HepG2 (cell line): Measurements from ENCODE around the gene ZNF121. TPM values are rescaled to one million over a fixed set of nuclear protein-coding genes. Genes with fewer than 3 reads are reported as not detected.
A peak's percentile ranks its signal among the peaks of the same experiment; 100 is the strongest.

ENCODE experiments used
- ATAC-seq: fragments of 200-7000 bp; cut with Tn5 transposase; 3 replicates; pipeline ENCODE4 v1.9.1; 2020; ENCODE audit warnings: mild to moderate bottlenecking, moderate library complexity
- BruUV-seq: library from RNA; stranded (reverse); fragments of 400-500 nt; replicated peaks from 2 replicates; lab custom pipeline; 2021; lab: Mats Ljungman, UMichigan
- CTCF ChIA-PET: fragments of 300-600 bp; formaldehyde crosslinking; extraction: SDS; loops from one replicate; lab custom pipeline; 2021; ENCODE audit warnings: low total read pairs, inconsistent platforms, low intra/inter-chr PET ratio; lab: Yijun Ruan, JAX
- POLR2A ChIA-PET: fragments of 350-600 bp; sonication (Branson Sonifier 250); formaldehyde crosslinking; loops from one replicate; lab custom pipeline; 2020; ENCODE audit warnings: antibody characterized with exemption, inconsistent platforms; lab: Yijun Ruan, JAX
- DNase-seq: peaks from one replicate; pipeline ENCODE4 v3.0.0-alpha.2; 2015; ENCODE audit warnings: low spot score
- FAIRE-seq: peaks from 3 replicates; lab custom pipeline; 2011; peaks lifted over from hg19 to GRCh38; lab: Jason Lieb, UNC
- H2AFZ ChIP-seq: one replicate; pipeline ENCODE4 v1.6.1; 2011; ENCODE audit warnings: low read length, inconsistent platforms
- H3K27ac ChIP-seq: fragments of 300-600 bp; 3 replicates; pipeline ENCODE4 v1.8.0; 2011; ENCODE audit warnings: mixed run types, mild to moderate bottlenecking, mixed read lengths, low read length, inconsistent platforms; ENCODE audit not compliant: insufficient read depth; ENCODE audit errors: extremely low read length
- H3K27me3 ChIP-seq, 2 experiments: fragments of 200-600 bp in 1 of 2; 2 replicates in 1 of 2; 3 replicates in 1 of 2; pipeline versions ENCODE4 v1.6.0 to v1.8.0; 2011; ENCODE audit warnings: low read length in 2 of 2, mild to moderate bottlenecking in 2 of 2, moderate library complexity in 2 of 2, inconsistent platforms in 1 of 2; ENCODE audit not compliant: insufficient read depth in 2 of 2, control insufficient read depth in 1 of 2
- H3K36me3 ChIP-seq, 2 experiments: fragments of 200-600 bp in 1 of 2; replicated peaks in 1 of 2; 2 replicates in 1 of 2; 3 replicates in 1 of 2; pipeline versions ENCODE4 v1.5.1 to v1.8.0; 2011; ENCODE audit warnings: low read length in 2 of 2, inconsistent platforms in 1 of 2; ENCODE audit not compliant: insufficient read depth in 2 of 2, control insufficient read depth in 1 of 2
- H3K4me1 ChIP-seq: 2 replicates; pipeline ENCODE4 v1.5.1; 2012; ENCODE audit warnings: low read length, inconsistent platforms; ENCODE audit not compliant: insufficient read depth
- H3K4me2 ChIP-seq: 2 replicates; pipeline ENCODE4 v1.6.0; 2011; ENCODE audit warnings: low read depth, low read length, inconsistent platforms
- H3K4me3 ChIP-seq, 3 experiments: fragments of 200-600 bp in 1 of 3; sonication (generic), shearing (Covaris generic) in 1 of 3; replicated peaks in 1 of 3; 2 replicates each; pipeline ENCODE4 v1.5.1; 2011 to 2016; ENCODE audit warnings: low read length in 3 of 3, inconsistent platforms in 2 of 3, low read depth in 2 of 3, mild to moderate bottlenecking in 2 of 3, control low read depth in 1 of 3, mixed read lengths in 1 of 3; ENCODE audit not compliant: insufficient read depth in 1 of 3
- H3K79me2 ChIP-seq: one replicate; pipeline ENCODE4 v1.6.1; 2011; ENCODE audit warnings: low read length, inconsistent platforms; ENCODE audit not compliant: insufficient read depth
- H3K9ac ChIP-seq: 2 replicates; pipeline ENCODE4 v1.6.0; 2011; ENCODE audit warnings: mild to moderate bottlenecking, low read depth, low read length, inconsistent platforms; ENCODE audit not compliant: insufficient read depth
- H3K9me3 ChIP-seq: 2 replicates; pipeline ENCODE4 v1.5.1; 2012; ENCODE audit warnings: mild to moderate bottlenecking, low read length
- H4K20me1 ChIP-seq: 2 replicates; pipeline ENCODE4 v1.6.0; 2011; ENCODE audit warnings: inconsistent platforms, mild to moderate bottlenecking, low read length, moderate library complexity; ENCODE audit not compliant: insufficient read depth
- ARHGAP35 ChIP-seq: sonication (generic); formaldehyde crosslinking; IDR thresholded peaks from 2 replicates; pipeline ENCODE4 v1.9.0; 2022; ENCODE audit warnings: mild to moderate bottlenecking, inconsistent platforms, moderate library complexity, missing genetic modification reagents, borderline replicate concordance
- NPAS2 ChIP-seq: sonication (generic); formaldehyde crosslinking; IDR thresholded peaks from 2 replicates; pipeline ENCODE4 v1.8.0; 2022; ENCODE audit warnings: mild to moderate bottlenecking, missing genetic modification reagents, borderline replicate concordance
- POLR2G ChIP-seq: fragments of 200-400 bp; formaldehyde crosslinking; IDR thresholded peaks from 2 replicates; pipeline ENCODE4 v1.6.1; 2018; ENCODE audit warnings: mild to moderate bottlenecking, low read depth, low read length, moderate library complexity
- SRF ChIP-seq: IDR thresholded peaks from 2 replicates; pipeline ENCODE4 v1.6.1; 2011; ENCODE audit warnings: mild to moderate bottlenecking, low read depth, low read length, moderate library complexity
- SRSF4 ChIP-seq: fragments of 200-400 bp; formaldehyde crosslinking; IDR thresholded peaks from one replicate; pipeline ENCODE4 v1.6.1; 2018; ENCODE audit warnings: mild to moderate bottlenecking, low read depth, low read length, moderate library complexity; ENCODE audit not compliant: poor library complexity, severe bottlenecking
- ZNF761 ChIP-seq: sonication (generic); formaldehyde crosslinking; conservative IDR thresholded peaks from 2 replicates; pipeline ENCODE4 v1.4.0; 2020; ENCODE audit warnings: mild to moderate bottlenecking, missing genetic modification reagents
- WGBS: methylation state at CpG from one replicate; pipeline ENCODE4 v1.1.6; 2017; ENCODE audit warnings: low lambda C conversion rate; 5-methylcytosine and 5-hydroxymethylcytosine counted together
- in situ Hi-C: cut with HindIII; loops from 2 replicates; pipeline ENCODE4 v1.10.0; 2017; ENCODE audit warnings: low pct_unique_long_range_greater_than_20kb; ENCODE audit not compliant: extremely low pct_ligation_motif_present
- intact Hi-C: fragments of 100-400 bp; cut with micrococcal nuclease; formaldehyde crosslinking; loops from one replicate; pipeline ENCODE4 v1.10.0; 2022; ENCODE audit not compliant: unreplicated experiment
- polyA plus RNA-seq, 8 experiments: library from polyadenylated mRNA; depleted of rRNA in 3 of 8; stranded (reverse) in 7 of 8; unstranded in 1 of 8; fragments of >200 nt; fragmentation: Illumina TruSeq in 4 of 8; extraction: Trizol in 4 of 8; gene quantifications; 2 replicates each; pipeline versions ENCODE4 v1.2.1 to v1.2.3, GENCODE V29; 2011 to 2016; ENCODE audit warnings: low read depth in 4 of 8, missing spikeins in 1 of 8, mixed read lengths in 1 of 8; ENCODE audit not compliant: insufficient read depth in 1 of 8
- total RNA-seq, 5 experiments: library from RNA; depleted of rRNA; stranded (reverse); fragments of >200 nt; fragmentation: Illumina TruSeq; extraction: Trizol; gene quantifications; 2 replicates each; pipeline ENCODE4 v1.2.3, GENCODE V29; 2016; ENCODE audit warnings: low read depth in 1 of 5
- TF ChIP-seq, protein P1 (sequence below): sonication (generic); formaldehyde crosslinking; IDR thresholded peaks from 2 replicates; pipeline ENCODE4 v1.4.0; 2020; ENCODE audit warnings: mild to moderate bottlenecking, missing genetic modification reagents
- TF ChIP-seq, protein P2 (sequence below): sonication (generic); formaldehyde crosslinking; conservative IDR thresholded peaks from 2 replicates; pipeline ENCODE4 v1.4.0; 2020; ENCODE audit warnings: mild to moderate bottlenecking, missing genetic modification reagents, moderate library complexity
- TF ChIP-seq, protein P3 (sequence below): sonication (generic); formaldehyde crosslinking; IDR thresholded peaks from 2 replicates; pipeline ENCODE4 v1.5.0; 2020; ENCODE audit warnings: missing genetic modification reagents
- TF ChIP-seq, protein P4 (sequence below): sonication (generic); formaldehyde crosslinking; conservative IDR thresholded peaks from 2 replicates; pipeline ENCODE4 v1.8.1; 2023; ENCODE audit warnings: missing genetic modification reagents

Gene ZNF121
- total and polyA plus RNA-seq, 2 of the 13 experiments (the other 11 are each of a cell fraction or from before 2014, with no cell fraction given), result 7.8 to 56.3 TPM

DNA sequence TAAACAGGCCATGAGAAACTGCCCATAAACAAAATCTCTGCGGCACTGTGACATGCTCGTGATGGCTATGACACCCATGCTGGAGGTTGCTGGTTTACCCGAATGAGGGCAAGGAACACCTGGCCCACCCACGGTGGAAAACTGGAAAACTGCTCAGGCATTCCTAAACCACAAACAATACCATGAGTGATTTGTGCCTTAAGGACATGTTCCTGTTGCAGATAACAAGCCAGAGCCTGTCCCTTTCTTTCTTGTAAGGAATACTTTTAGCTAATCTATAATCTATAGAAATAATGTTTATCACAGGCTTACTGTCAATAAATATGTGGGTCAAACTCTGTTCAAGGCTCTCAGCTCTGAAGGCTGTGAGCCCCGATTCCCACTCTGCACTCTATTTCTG lies 24.6 kb upstream of the ZNF121 start:
- ChIA-PET CTCF (no interaction called here), POLR2A (no interaction called here)
- Histone ChIP-seq H4K20me1 (no peaks in the 10 kb centered on the region), H3K4me2 (no peak overlapping the region), H2AFZ (no peak overlapping the region), H3K9me3 (no peaks in the 10 kb centered on the region), H3K79me2 (no peaks in the 10 kb centered on the region), H3K4me1 (no peaks in the 10 kb centered on the region), H3K9ac (no peak overlapping the region), H3K36me3 (peaks cover 10 to 41% of the 10 kb centered on the region in 2 experiments), H3K27ac (no peak overlapping the region), H3K4me3 (no peak overlapping the region), H3K27me3 (no peaks in the 10 kb centered on the region)
- intact Hi-C loops (no loop called here), in situ Hi-C loops (no loop called here)
- BruUV-seq, result no TSS peak
- FAIRE-seq, result no peak
- WGBS, result 87% methylated on average over 2 of the region's 5 CpGs
- no peak for DNase-seq
- ATAC-seq, result no peak
- TF ChIP-seq ZNF761 (CRISPR knock-in tag) (peak; percentile 95; the same call in 1 of the 2 replicates), SRSF4 (no peak), NPAS2 (CRISPR knock-in tag) (no peak), POLR2G (0 out of 2 replicates have a peak, but pooled peaks have one; percentile 23), ARHGAP35 (CRISPR knock-in tag) (no peak), SRF (no peak)
- TF ChIP-seq, protein P1, sequence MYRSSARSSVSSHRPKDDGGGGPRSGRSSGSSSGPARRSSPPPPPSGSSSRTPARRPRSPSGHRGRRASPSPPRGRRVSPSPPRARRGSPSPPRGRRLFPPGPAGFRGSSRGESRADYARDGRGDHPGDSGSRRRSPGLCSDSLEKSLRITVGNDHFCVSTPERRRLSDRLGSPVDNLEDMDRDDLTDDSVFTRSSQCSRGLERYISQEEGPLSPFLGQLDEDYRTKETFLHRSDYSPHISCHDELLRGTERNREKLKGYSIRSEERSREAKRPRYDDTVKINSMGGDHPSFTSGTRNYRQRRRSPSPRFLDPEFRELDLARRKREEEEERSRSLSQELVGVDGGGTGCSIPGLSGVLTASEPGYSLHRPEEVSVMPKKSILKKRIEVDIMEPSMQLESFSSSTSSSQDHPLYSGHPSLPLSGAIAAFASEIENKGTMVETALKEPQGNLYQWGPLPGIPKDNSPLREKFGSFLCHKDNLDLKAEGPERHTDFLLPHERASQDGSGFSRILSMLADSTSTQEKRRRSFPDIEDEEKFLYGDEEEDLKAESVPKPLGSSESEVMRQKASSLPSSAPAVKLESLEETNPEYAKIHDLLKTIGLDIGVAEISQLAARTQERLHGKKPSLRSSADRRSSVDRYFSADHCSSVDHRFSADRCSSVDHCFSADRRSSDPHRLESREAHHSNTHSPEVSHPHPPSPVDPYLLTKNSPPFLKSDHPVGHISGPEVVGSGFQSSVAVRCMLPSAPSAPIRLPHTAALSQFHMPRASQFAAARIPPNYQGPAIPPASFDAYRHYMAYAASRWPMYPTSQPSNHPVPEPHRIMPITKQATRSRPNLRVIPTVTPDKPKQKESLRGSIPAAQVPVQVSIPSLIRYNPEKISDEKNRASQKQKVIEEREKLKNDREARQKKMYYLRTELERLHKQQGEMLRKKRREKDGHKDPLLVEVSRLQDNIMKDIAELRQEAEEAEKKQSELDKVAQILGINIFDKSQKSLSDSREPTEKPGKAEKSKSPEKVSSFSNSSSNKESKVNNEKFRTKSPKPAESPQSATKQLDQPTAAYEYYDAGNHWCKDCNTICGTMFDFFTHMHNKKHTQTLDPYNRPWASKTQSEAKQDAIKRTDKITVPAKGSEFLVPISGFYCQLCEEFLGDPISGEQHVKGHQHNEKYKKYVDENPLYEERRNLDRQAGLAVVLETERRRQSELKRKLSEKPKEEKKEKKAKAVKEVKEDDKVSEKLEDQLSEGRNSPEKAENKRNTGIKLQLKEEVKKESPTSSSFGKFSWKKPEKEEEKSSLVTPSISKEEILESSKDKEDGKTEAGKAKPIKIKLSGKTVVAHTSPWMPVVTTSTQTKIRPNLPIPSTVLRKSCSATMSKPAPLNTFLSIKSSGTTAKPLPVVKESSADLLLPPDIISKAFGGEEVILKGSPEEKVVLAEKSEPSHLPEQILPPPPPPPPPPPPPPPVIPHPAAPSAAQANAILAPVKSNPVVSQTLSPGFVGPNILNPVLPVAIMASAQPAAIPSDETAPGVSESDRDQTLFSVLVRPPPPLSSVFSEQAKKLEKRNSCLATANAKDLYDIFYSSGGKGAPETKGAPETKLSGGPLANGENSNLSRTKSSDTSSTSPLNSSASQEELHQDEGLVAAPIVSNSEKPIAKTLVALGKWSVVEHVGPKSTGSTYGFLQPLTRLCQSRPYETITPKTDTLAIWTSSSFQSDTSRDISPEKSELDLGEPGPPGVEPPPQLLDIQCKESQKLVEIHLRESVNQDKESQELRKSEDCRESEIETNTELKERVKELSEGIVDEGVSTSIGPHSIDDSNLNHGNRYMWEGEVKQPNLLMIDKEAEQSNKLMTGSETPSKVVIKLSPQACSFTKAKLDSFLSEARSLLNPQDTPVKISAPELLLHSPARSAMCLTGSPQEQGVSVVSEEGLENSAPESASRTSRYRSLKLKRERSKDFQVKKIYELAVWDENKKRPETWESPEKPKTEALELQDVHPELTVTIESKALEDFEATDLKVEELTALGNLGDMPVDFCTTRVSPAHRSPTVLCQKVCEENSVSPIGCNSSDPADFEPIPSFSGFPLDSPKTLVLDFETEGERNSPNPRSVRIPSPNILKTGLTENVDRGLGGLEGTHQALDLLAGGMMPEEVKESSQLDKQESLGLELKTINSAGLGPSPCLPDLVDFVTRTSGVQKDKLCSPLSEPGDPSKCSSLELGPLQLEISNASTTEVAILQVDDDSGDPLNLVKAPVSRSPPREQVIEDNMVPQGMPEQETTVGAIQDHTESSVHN (CRISPR knock-in tag), result no peak
- TF ChIP-seq, protein P2, sequence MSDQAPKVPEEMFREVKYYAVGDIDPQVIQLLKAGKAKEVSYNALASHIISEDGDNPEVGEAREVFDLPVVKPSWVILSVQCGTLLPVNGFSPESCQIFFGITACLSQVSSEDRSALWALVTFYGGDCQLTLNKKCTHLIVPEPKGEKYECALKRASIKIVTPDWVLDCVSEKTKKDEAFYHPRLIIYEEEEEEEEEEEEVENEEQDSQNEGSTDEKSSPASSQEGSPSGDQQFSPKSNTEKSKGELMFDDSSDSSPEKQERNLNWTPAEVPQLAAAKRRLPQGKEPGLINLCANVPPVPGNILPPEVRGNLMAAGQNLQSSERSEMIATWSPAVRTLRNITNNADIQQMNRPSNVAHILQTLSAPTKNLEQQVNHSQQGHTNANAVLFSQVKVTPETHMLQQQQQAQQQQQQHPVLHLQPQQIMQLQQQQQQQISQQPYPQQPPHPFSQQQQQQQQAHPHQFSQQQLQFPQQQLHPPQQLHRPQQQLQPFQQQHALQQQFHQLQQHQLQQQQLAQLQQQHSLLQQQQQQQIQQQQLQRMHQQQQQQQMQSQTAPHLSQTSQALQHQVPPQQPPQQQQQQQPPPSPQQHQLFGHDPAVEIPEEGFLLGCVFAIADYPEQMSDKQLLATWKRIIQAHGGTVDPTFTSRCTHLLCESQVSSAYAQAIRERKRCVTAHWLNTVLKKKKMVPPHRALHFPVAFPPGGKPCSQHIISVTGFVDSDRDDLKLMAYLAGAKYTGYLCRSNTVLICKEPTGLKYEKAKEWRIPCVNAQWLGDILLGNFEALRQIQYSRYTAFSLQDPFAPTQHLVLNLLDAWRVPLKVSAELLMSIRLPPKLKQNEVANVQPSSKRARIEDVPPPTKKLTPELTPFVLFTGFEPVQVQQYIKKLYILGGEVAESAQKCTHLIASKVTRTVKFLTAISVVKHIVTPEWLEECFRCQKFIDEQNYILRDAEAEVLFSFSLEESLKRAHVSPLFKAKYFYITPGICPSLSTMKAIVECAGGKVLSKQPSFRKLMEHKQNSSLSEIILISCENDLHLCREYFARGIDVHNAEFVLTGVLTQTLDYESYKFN, result no peak
- TF ChIP-seq, protein P3, sequence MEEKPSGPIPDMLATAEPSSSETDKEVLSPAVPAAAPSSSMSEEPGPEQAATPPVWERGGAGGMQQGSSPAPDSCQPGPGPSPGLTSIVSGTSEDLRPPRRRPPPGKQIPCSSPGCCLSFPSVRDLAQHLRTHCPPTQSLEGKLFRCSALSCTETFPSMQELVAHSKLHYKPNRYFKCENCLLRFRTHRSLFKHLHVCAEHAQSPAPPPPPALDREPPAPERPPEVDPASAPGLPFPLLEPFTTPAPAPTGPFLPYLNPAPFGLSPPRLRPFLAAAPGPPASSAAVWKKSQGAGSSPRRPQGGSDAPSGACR (CRISPR knock-in tag), result no peak
- TF ChIP-seq, protein P4, sequence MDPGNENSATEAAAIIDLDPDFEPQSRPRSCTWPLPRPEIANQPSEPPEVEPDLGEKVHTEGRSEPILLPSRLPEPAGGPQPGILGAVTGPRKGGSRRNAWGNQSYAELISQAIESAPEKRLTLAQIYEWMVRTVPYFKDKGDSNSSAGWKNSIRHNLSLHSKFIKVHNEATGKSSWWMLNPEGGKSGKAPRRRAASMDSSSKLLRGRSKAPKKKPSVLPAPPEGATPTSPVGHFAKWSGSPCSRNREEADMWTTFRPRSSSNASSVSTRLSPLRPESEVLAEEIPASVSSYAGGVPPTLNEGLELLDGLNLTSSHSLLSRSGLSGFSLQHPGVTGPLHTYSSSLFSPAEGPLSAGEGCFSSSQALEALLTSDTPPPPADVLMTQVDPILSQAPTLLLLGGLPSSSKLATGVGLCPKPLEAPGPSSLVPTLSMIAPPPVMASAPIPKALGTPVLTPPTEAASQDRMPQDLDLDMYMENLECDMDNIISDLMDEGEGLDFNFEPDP (CRISPR knock-in tag), result no peak
